GM12891 (cell line): Measurements from ENCODE around the gene AP5S1.

Experiments
- DNase-seq: peaks from one replicate; pipeline ENCODE4 v3.0.0; 2011; ENCODE audit warnings: low spot score; ENCODE audit not compliant: insufficient read length
- FAIRE-seq: peaks from 2 replicates; lab custom pipeline; 2011; peaks lifted over from hg19 to GRCh38; lab: Jason Lieb, UNC
- PAX5 ChIP-seq: IDR thresholded peaks from 2 replicates; pipeline ENCODE4 v1.6.1; 2011; ENCODE audit warnings: low read length, moderate library complexity, mild to moderate bottlenecking; ENCODE audit not compliant: insufficient read depth, severe bottlenecking
- POLR2A ChIP-seq: IDR thresholded peaks from 2 replicates; pipeline ENCODE4 v1.6.1; 2011; ENCODE audit warnings: low read depth, low read length, control low read depth
- POLR2AphosphoS5 ChIP-seq: IDR thresholded peaks from 2 replicates; pipeline ENCODE4 v1.6.1; 2011; ENCODE audit warnings: low read depth, low read length, control low read depth
- POU2F2 ChIP-seq: IDR thresholded peaks from 2 replicates; pipeline ENCODE4 v1.6.1; 2011; ENCODE audit warnings: low read depth, mild to moderate bottlenecking, control low read depth, low read length, moderate library complexity
- SPI1 ChIP-seq: IDR thresholded peaks from 2 replicates; pipeline ENCODE4 v1.6.1; 2011; ENCODE audit warnings: low read depth, low read length, control low read depth
- TAF1 ChIP-seq: IDR thresholded peaks from 2 replicates; pipeline ENCODE4 v1.6.1; 2011; ENCODE audit warnings: low read depth, low read length, control low read depth

Gene AP5S1

DNA sequence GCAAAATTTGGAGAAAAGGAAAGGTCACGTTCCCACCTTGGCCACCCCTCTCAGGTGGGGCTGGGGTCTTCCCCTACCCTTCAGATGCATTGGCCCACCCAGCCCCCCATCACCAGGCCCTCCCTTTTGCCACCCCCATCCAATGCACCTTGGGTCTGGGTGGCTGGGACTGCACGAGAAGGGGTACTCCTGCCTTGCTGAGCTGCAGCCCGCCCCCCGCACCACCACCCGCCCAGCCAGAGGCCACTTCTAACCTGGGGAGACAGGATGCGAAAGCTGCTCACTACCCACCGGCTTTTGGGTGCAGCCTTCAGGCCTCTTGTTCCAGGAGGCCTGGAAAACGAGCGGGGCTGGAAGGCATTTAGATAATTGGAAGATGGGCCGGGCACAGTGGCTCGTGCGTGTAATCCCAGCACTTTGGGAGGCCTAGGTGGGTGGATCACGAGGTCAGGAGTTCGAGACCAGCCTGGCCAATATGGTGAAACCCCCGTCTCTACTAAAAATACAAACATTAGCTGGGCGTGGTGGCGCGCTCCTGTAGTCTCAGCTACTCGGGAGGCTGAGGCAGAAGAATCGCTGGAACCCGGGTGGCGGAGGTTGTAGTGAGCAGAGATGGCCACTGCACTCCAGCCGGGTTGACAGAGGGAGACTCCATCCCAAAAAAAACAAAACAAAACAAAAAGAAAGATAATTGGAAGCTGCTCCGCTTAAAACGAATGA is 25.5 kb upstream of the AP5S1 start:
- FAIRE-seq (no peak), DNase-seq (no peak)
- TF ChIP-seq TAF1 (no peak), POU2F2 (no peak), POLR2A (no peak)

GRCh38 chr20:3795511-3796468 is 24.6 kb upstream of the AP5S1 start, which contains the start of gene CDC25B:
TSS of gene CDC25B (plus strand) at chr20:3796310. CDS start at chr20:3796532, 222 bp downstream.
- FAIRE-seq, result peak; percentile 96
- DNase-seq, result peak; percentile 91
- TF ChIP-seq POLR2A (peak; percentile 46), POLR2AphosphoS5 (no peak), PAX5 (peak; percentile 43), POU2F2 (no peak), SPI1 (no peak), TAF1 (peak; percentile 41; the same call in 1 of the 2 replicates)

GRCh38 chr20:3796477-3797225 is 23.7 kb upstream of the AP5S1 start:
- FAIRE-seq, result no peak
- TF ChIP-seq SPI1 (no peak), TAF1 (no peak), POLR2A (no peak), POLR2AphosphoS5 (no peak), PAX5 (no peak), POU2F2 (no peak)
- DNase-seq, result no peak

DNA sequence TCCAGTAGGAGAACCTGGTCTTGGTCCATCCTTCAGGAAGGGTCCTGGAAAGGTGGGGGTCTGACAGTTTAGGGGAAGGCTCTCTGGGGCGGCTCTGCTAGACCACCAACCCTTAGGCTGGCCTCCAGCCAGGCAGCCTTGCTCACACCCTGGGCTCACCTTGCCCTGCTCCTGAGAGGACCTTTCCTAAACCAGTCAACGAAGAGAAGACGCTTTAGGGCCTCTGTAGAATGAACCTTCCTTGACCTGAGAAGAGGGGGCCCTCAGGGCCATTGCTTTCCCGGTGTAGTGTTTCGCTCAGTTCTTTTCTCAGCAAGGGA is 23.2 kb upstream of the AP5S1 start:
- TF ChIP-seq POLR2A, result no peak
- no peak for DNase-seq
- FAIRE-seq, result no peak

GRCh38 chr20:3797592-3798372 is 22.6 kb upstream of the AP5S1 start:
- peak; percentile 54 for FAIRE-seq
- no peak for DNase-seq
- TF ChIP-seq POLR2AphosphoS5, result no peak
- no peak for TF ChIP-seq TAF1
- no peak for TF ChIP-seq POLR2A
- no peak for TF ChIP-seq SPI1
- TF ChIP-seq POU2F2, result no peak
- no peak for TF ChIP-seq PAX5

- no peak for FAIRE-seq
- DNase-seq, result no peak
- TF ChIP-seq POU2F2, result no peak
- no peak for TF ChIP-seq POLR2AphosphoS5
- no peak for TF ChIP-seq SPI1
- TF ChIP-seq PAX5, result no peak
- no peak for TF ChIP-seq POLR2A
- no peak for TF ChIP-seq TAF1
Measured at GRCh38 chr20:3798373-3798768, 22.0 kb upstream of the AP5S1 start.

DNA sequence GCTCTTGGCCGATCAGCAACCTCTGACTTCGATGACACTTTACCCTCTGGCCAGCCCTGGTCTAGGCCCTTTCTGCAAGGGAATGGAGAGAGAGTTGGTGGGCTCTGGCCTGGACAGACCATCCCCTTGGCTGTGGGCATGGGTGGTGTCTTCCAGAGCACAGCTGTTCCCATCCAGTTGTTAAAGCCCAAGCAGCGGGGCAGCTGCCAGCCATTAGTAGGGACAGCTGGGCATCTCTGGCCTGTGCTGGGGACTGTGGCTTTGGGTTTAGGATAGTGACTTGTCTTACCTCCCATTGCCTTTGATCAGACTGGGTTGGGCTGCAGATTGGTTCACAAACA is 21.5 kb upstream of the AP5S1 start:
- DNase-seq (no peak), FAIRE-seq (no peak)
- TF ChIP-seq POU2F2 (no peak), POLR2A (no peak), POLR2AphosphoS5 (no peak), TAF1 (no peak), PAX5 (no peak), SPI1 (no peak)

DNA sequence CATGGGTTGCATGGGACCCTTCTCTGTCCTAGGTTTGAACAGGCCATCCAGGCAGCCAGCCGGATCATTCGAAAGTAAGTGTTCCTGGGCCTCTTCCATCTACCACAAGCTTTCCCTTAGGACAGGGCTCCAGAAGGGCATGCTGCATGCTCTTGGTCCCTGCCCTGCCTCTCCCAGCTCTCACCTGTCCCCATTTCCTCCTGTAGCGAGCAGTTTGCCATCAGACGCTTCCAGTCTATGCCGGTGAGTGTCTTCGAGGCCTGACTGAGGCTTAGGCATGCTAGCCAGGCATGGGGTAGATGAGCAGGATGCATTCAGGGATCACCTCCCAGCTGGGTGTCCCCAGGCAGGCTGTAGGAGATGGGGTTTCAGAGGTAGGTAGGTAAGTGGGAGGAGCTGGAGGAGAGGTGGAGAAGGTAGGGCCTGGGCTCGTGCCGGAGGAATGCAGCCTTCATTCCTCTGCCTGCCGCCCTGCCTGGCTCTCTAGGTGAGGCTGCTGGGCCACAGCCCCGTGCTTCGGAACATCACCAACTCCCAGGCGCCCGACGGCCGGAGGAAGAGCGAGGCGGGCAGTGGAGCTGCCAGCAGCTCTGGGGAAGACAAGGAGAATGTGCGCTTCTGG is 20.0 kb upstream of the AP5S1 start:
- DNase-seq, result no peak
- peak; percentile 35 for FAIRE-seq
- TF ChIP-seq PAX5 (no peak), POLR2AphosphoS5 (no peak), SPI1 (no peak), POLR2A (no peak), TAF1 (no peak), POU2F2 (no peak)

DNA sequence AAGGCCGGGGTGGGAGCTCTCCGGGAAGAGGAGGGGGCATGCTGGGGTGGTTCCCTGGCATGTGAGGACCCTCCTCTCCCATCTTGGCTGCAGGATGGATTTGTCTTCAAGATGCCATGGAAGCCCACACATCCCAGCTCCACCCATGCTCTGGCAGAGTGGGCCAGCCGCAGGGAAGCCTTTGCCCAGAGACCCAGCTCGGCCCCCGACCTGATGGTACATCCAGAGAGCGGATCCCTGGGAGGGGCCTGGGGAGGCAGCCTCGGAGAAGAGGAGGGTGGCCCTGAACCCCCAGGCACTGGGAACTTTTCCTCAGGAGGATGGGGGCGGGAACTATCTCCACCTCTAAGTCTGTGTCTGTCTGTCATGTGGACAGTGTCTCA is 19.5 kb upstream of the AP5S1 start:
- no peak for DNase-seq
- FAIRE-seq, result no peak
- TF ChIP-seq PAX5 (no peak), TAF1 (no peak), SPI1 (no peak), POLR2AphosphoS5 (no peak), POLR2A (no peak), POU2F2 (no peak)
